GM18873 (cell line): Measurements from ENCODE around the gene RS1.

ENCODE experiments used
- ATAC-seq: cut with Tn5 transposase; IDR thresholded peaks from one replicate; pipeline ENCODE4 v1.9.1; 2021; ENCODE audit warnings: mild to moderate bottlenecking, moderate library complexity, moderate number of reproducible peaks; ENCODE audit not compliant: unreplicated experiment, low FRiP score

The RS1 gene

DNA sequence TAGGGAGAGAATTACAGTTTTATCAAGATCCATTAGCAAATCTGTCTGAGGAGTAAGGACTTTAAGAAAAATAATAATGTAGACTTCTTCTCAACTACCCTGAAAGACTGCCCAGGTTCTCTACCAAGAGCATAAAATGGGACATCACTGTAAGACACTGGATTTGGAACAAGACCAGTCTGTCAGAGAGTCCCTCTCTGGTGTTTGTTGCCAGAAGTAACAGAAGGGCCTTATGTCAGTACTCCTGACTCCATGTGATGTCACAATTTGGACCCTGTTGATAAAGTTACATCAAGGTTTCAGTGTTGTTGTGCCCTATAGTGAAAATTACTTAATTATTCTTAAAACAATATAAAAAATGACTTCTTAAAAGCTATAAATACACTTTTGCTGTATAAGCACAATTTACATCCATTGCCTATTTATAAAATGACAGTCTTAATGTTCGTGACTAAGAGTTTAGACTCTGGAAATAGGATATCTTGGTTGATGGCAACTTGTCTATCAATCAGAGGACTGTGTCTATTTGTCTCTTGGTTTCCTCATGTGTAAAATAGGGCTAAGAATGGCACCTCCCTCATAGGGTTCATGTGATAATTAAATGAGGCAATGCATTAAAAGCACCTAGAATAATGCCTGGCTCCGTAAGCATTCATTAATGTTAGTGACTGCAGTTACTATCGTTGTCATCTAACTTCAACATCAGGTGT lies 57.8 kb downstream of the RS1 start:
- ATAC-seq, result no peak

DNA sequence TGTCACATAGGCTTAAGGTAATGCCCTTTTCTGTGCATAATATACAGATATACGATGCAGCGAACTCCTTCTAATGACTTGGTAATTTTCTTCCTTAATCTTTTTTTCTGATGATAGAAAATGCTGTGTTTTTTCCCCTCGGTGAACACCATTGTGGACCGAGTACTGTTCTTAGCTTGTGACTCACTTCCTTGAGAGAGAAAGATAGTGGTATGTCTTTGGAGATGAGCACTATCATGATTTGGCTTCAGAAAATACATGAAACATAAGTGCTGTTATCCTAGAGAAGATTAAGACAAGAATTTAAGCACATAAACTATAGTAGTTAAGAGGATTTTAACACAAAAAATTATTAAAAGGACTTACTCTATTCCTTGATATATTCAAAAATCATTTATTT lies 63.9 kb downstream of the RS1 start:
- ATAC-seq, result no peak

DNA sequence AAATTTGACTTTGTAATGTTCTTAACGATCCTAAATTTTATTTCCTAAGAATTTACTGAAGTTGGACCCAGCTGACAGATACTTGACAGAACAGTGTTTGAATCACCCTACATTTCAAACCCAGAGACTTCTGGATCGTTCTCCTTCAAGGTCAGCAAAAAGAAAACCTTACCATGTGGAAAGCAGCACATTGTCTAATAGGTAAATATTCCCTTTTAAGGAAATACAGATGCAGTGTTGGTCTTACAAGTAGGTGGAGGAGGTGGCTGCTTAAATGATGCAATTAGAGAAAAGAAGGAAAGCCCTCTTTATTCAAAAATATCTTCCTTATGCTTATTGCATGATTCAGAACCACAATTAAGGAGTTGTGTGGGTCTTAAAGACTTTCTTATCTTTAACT lies 73.5 kb downstream of the RS1 start:
- ATAC-seq, result no peak

DNA sequence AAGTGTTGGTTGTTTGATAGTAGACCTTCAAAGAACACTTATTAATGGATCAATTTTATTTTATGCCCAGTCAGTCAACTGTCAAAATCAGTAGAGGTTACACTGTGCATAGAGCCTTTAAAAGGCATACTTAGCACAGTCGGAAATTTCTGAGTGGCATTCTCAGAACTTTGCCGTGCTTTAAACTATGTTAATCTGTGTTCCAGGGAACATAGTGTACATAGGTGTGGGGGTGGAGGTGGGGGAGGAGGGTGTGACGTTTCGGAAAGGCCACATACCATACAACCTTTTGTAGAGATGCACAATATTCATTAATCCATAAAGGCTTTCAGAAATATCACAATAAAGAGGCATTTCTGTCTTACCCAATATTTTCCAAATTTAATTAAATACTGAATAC lies 75.8 kb downstream of the RS1 start:
- no peak for ATAC-seq

DNA sequence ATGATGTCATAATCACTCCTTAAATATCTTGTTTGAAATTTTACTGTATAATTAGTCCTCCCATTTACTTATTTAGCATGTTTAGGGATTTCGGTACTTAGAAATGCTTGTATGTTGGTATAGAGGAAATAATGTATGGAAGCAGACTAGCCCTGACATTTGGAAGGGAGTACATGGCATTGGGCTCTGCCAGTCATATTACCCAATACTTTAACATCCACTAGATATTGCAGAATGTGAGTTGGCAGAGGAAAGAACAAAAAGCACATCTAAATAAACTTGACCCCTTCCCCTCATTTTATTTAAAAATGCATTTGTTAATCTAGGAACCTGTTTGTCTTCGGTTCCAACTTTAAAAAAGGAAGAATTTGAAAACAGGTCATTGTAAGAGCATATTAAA lies 77.8 kb downstream of the RS1 start:
- no peak for ATAC-seq

DNA sequence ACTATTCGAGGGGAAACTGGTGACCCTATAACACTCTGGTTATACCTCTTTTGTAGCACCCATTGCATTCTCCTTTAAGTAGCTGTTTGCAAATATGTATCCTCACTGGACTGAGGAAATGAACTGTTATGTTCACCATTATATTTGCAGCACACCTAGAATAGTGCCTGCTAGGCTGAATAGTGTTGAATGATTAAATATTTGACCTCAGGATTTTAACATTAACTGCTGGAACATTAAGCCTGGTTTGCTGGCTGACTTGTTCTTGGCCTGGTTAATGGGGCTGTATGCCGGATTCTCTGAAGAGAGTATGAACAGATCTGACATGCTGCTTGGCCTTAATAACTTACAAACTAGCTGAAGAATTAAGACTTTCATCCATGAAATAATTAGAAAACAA lies 80.1 kb downstream of the RS1 start:
- ATAC-seq, result no peak
